Liver (tissue), 9 donors: ENCODE measurements around the gene TUBA3C. TPM values are rescaled to one million over a fixed set of nuclear protein-coding genes. Genes with fewer than 3 reads are reported as not detected.
"Not testable (repeated sequence)": the region's sequence is repeated elsewhere in the genome, so short reads cannot be mapped to it uniquely, and the experiment has no call there.

Experiments
- DNase-seq: peaks from one replicate; pipeline ENCODE4 v3.0.0-alpha.2; 2017; ENCODE audit warnings: low spot score
- H3K27ac ChIP-seq, 2 donors: one replicate each; pipeline ENCODE4 v1.7.0; 2013; ENCODE audit warnings: inconsistent platforms in 2 of 2, low read length in 2 of 2, control low read depth in 1 of 2, low read depth in 1 of 2, mild to moderate bottlenecking in 1 of 2
- H3K27me3 ChIP-seq, 4 donors: one replicate each; pipeline versions ENCODE4 v1.6.1 to v1.7.0; 2013; ENCODE audit warnings: low read length in 3 of 4, inconsistent platforms in 1 of 4, mild to moderate bottlenecking in 1 of 4, moderate library complexity in 1 of 4; ENCODE audit not compliant: control insufficient read depth in 4 of 4, insufficient read depth in 4 of 4
- H3K36me3 ChIP-seq, 4 donors: one replicate each; pipeline versions ENCODE4 v1.6.1 to v1.7.0; 2013; ENCODE audit warnings: low read length in 3 of 4, mild to moderate bottlenecking in 3 of 4, low read depth in 1 of 4, moderate library complexity in 1 of 4; ENCODE audit not compliant: control insufficient read depth in 4 of 4, insufficient read depth in 3 of 4
- H3K4me1 ChIP-seq, 4 donors: one replicate each; pipeline versions ENCODE4 v1.6.1 to v1.7.0; 2013; ENCODE audit warnings: low read length in 3 of 4, mild to moderate bottlenecking in 3 of 4, moderate library complexity in 1 of 4; ENCODE audit not compliant: control insufficient read depth in 4 of 4, insufficient read depth in 4 of 4
- H3K4me3 ChIP-seq, 3 donors: one replicate each; pipeline versions ENCODE4 v1.6.1 to v1.7.0; 2013; ENCODE audit warnings: low read length in 3 of 3, control low read depth in 1 of 3, low read depth in 1 of 3, mild to moderate bottlenecking in 1 of 3
- H3K9ac ChIP-seq, 2 donors: one replicate each; pipeline ENCODE4 v1.7.0; 2013; ENCODE audit warnings: low read length in 2 of 2, mild to moderate bottlenecking in 2 of 2, moderate library complexity in 2 of 2, control low read depth in 1 of 2, low read depth in 1 of 2
- H3K9me3 ChIP-seq, 4 donors: one replicate each; pipeline versions ENCODE4 v1.6.1 to v1.7.0; 2013; ENCODE audit warnings: low read length in 3 of 4; ENCODE audit not compliant: control insufficient read depth in 4 of 4
- NR2F2 ChIP-seq: IDR thresholded peaks from 2 replicates; pipeline ENCODE4 v1.6.1; 2016; ENCODE audit warnings: antibody characterized with exemption
- RXRA ChIP-seq, 2 donors: IDR thresholded peaks; 2 replicates each; pipeline ENCODE4 v1.6.1; 2017 to 2018; ENCODE audit warnings: antibody characterized with exemption in 2 of 2, mild to moderate bottlenecking in 1 of 2
- WGBS: extraction: QIAGEN DNeasy Blood & Tissue Kit; methylation state at CpG from one replicate; pipeline ENCODE4 v1.1.7; 2013; 5-methylcytosine and 5-hydroxymethylcytosine counted together
- polyA plus RNA-seq, 2 donors: library from polyadenylated mRNA; stranded (reverse) in 1 of 2; unstranded in 1 of 2; fragments of 200-250 nt in 1 of 2; fragments of >200 nt in 1 of 2; fragmentation: Nextera tagmentation in 1 of 2; extraction: Ambion mirVana in 1 of 2; gene quantifications; one replicate each; pipeline versions ENCODE4 v1.2.1 to v1.2.3, GENCODE V29; 2013 to 2015
- total RNA-seq, 2 donors: library from RNA; depleted of rRNA; stranded (reverse); fragments of >200 nt; gene quantifications; one replicate each; pipeline ENCODE4 v1.2.3, GENCODE V29; 2014
- donor health status: healthy.
- donor health status: healthy.
- donor health status: healthy.
- donor health status: healthy.
- donor health status: healthy.

The TUBA3C gene
- total RNA-seq (not detected), polyA plus RNA-seq (not detected)

DNA sequence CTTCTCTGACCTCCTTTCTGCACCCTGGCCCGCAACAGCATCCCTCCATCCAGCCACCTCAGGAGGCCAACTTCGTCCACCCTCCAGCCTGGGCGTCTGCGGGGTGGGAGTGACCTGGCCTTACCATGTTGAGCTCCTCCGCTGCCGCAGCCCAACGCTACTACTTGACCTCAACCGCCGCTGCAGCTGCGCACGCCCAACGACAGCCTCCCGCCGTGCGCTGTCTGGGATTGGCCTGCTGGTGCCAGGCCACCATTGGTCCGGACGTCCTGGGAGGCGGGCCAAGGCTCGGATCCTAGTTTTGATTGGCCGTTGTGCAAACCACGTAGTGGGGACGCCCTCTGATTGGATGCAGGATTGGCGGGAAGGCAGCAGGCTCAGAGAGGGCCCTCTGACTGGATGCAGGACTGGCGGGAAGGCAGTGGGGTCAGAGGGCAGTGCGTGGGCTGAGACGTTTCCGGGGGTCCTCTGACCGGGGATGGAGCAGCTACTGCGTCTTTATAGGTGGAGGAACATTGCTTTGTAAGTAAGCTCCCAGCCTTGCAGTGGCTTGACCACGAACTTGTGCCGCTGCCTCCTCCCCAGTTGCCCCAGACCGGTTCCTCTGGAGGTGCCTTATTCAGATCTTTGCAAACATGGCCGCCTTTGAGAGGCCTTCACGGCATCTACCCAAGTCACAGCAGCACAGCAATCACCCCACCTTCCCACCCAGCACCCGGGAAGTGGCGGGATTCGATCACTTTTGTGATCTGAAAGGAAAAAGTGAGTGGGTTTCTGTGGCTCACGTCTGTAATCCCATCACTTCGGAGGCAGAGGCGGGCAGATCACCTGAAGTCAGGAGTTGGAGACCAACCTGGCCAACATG is at the start of gene TUBA3C:
Gene TUBA3C (minus strand): TSS at position 204 of the 865 bp plus-strand sequence. CDS start 77 bp downstream, at position 127.
- H3K27me3 ChIP-seq = no peaks in the 10 kb centered on the region
- no peaks in the 10 kb centered on the region for H3K36me3 ChIP-seq
- 87% methylated on average over 40 of the region's 40 CpGs for WGBS
- H3K9me3 ChIP-seq = peaks cover 0 to 2% (median 0%) of the 10 kb centered on the region in 4 donors
- TF ChIP-seq NR2F2 (no peak), RXRA (IDR thresholded peaks at IDR 0.05) (no peak)
- no peak within 1 kb of the TSS for H3K27ac ChIP-seq
- no peaks in the 10 kb centered on the region for H3K4me1 ChIP-seq
- no peak within 1 kb of the TSS for H3K4me3 ChIP-seq
- DNase-seq = no peak
- no peak within 1 kb of the TSS for H3K9ac ChIP-seq

DNA sequence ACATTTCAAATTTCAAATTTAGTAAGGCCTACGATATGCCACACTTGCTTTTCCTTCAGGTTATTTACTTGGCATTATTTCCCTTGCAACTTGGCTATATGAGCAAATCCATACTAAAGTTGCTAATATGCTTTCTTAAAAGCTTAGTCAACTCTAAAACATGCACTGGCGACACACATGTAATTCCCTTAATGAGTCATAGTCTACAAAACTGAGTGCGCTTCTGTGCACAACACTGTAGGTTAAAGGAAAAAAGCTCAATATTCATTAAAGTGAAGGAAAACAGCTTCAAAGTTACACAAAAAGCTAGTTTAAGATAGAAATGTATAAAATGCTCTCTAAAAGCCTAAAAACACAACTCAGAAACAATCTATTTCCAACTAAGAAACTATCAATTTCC is 25.8 kb upstream of the TUBA3C start:
- H3K27ac ChIP-seq, H3K9ac ChIP-seq, H3K27me3 ChIP-seq, DNase-seq, H3K36me3 ChIP-seq, H3K4me3 ChIP-seq, H3K4me1 ChIP-seq, H3K9me3 ChIP-seq: not testable (repeated sequence)
- 77% methylated on average over 3 of the region's 3 CpGs for WGBS

DNA sequence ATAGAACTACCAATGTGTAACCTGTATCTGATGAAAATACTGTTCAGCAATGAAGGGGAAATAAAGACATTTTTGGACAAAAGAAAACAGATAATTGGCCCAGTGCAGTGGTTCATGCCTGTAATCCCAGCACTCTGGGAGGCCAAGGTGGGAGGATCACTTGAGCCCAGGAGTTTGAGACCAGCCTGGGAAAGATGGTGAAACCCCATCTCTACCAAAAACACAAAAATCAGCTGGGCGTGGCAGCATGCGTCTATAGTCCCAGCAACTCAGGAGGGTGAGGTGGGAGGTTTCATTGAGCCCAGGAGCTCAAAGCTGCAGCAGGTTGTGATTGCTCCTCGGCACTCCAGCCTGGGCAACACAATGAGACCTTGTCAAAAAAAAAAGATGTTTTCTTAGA is 11.0 kb upstream of the TUBA3C start:
- H3K9ac ChIP-seq, H3K4me3 ChIP-seq, H3K36me3 ChIP-seq, H3K27me3 ChIP-seq, H3K9me3 ChIP-seq, DNase-seq, H3K27ac ChIP-seq, H3K4me1 ChIP-seq: not testable (repeated sequence)
- WGBS = 77% methylated on average over 3 of the region's 3 CpGs

DNA sequence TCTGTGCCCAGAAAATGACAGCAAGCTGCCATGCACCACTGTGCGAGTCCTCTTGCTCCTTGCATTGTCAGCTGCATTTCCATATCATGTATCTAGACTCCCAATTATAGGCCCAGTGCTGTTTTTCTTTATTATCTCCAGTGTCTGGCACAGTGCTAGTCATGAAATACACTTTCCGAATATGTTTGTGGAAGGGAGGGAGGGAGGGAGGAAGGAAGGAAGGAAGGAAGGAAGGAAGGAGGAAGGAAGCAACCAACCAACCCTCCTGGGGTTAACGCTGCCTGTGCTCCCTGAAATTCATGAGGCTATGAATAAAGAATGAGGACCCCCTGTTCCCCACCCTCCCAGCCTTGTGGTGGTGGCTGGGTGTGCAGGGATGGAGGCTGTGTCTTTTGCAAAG is 8.3 kb upstream of the TUBA3C start:
- DNase-seq, H3K4me3 ChIP-seq, H3K9me3 ChIP-seq, H3K9ac ChIP-seq, H3K27me3 ChIP-seq, H3K4me1 ChIP-seq, H3K27ac ChIP-seq, H3K36me3 ChIP-seq: not testable (repeated sequence)
- WGBS = 57% methylated on average over 3 of the region's 3 CpGs

DNA sequence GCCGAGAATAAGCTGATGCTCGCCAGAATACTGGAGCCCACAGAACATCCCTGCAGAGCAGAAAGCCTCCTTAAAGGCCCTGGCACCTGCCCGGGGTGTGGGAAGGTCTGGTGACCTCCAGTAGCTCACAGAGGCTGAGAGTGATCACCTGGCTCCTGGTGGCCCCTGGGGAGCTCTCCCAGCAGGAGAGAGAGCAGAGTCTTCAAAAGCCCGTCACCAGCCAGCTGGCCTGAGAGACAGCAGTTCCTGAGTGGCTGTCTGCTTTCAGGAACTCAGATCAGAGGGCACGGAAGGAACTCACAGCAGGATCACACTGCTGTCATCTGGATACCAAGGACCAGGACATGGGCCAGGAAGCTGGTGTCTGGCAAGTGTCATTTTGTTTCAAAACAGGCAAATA is 7.7 kb upstream of the TUBA3C start:
- not testable (repeated sequence) for H3K27me3 ChIP-seq, H3K27ac ChIP-seq, H3K4me3 ChIP-seq, H3K9ac ChIP-seq, DNase-seq, H3K4me1 ChIP-seq, H3K9me3 ChIP-seq, H3K36me3 ChIP-seq
- 57% methylated on average over 3 of the region's 5 CpGs for WGBS
